ENCODE measurements around the gene EPX. TPM values are rescaled to one million over a fixed set of nuclear protein-coding genes. Genes with fewer than 3 reads are reported as not detected.

The EPX gene
- total RNA-seq, 1 donor from 2014 or later: not detected

DNA sequence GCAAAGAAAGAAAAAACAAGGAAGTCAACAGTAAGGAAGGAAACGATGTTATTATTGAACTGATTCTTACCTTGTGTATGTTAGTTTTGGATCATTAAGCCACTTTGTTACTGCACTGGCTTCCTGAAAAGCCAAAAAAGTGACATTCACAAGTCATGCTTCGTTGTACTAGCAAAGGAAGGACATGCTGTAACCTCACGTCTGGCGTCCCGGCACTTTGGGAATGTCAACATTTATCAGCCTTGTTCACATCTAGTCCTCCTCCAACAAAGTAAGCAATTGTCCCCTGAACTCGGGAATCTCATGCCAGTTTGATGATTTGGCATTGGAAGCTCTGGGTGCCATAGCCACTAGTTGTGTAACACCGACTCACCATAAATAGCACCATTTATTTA, 27.3 kb downstream of the EPX start:
- H3K4me3 Mint-ChIP-seq (ENCODE audit: unreplicated experiment): peak overlapping the region; percentile 90
- peaks cover 4% of the 10 kb centered on the region for H3K4me1 Mint-ChIP-seq (ENCODE audit: low read depth, unreplicated experiment)
- peaks cover 1% of the 10 kb centered on the region for H3K9me3 Mint-ChIP-seq (ENCODE audit: unreplicated experiment)
- peak overlapping the region; percentile 99 for H3K27ac Mint-ChIP-seq (ENCODE audit: unreplicated experiment)
- DNase-seq: no peak
- peaks cover 2% of the 10 kb centered on the region for H3K27me3 Mint-ChIP-seq (ENCODE audit: unreplicated experiment)
- TF ChIP-seq, protein P1, sequence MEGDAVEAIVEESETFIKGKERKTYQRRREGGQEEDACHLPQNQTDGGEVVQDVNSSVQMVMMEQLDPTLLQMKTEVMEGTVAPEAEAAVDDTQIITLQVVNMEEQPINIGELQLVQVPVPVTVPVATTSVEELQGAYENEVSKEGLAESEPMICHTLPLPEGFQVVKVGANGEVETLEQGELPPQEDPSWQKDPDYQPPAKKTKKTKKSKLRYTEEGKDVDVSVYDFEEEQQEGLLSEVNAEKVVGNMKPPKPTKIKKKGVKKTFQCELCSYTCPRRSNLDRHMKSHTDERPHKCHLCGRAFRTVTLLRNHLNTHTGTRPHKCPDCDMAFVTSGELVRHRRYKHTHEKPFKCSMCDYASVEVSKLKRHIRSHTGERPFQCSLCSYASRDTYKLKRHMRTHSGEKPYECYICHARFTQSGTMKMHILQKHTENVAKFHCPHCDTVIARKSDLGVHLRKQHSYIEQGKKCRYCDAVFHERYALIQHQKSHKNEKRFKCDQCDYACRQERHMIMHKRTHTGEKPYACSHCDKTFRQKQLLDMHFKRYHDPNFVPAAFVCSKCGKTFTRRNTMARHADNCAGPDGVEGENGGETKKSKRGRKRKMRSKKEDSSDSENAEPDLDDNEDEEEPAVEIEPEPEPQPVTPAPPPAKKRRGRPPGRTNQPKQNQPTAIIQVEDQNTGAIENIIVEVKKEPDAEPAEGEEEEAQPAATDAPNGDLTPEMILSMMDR (IDR thresholded peaks at IDR 0.05; ENCODE audit: partially characterized antibody, unreplicated experiment): no peak
- no peaks in the 10 kb centered on the region for H3K36me3 Mint-ChIP-seq (ENCODE audit: unreplicated experiment)

DNA sequence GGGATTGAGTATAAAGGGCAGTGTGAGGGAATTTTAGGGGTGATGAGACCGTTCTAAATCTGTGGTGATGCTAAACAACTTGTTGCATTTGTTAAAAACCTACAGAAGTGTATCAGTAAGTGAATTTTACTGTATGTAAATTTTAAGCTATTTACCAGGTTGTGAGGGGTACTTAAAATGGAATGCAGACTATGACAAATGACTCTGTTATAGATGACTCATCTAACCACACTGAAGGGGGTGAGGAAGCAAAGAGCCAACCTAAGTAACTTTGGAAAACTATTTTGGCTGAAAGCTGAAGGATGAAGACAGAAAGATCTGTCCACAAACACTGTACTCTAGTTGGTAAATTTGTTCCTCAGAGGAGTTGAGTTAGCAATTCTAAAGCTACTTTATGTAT, 31.8 kb downstream of the EPX start:
- Mint-ChIP-seq H3K36me3 (ENCODE audit: unreplicated experiment) (no peaks in the 10 kb centered on the region), H3K4me3 (ENCODE audit: unreplicated experiment) (no peak overlapping the region), H3K27ac (ENCODE audit: unreplicated experiment) (no peak overlapping the region), H3K9me3 (ENCODE audit: unreplicated experiment) (peaks cover 3% of the 10 kb centered on the region), H3K27me3 (ENCODE audit: unreplicated experiment) (no peaks in the 10 kb centered on the region), H3K4me1 (ENCODE audit: low read depth, unreplicated experiment) (peaks cover 3% of the 10 kb centered on the region)
- TF ChIP-seq, protein P1 (IDR thresholded peaks at IDR 0.05; ENCODE audit: partially characterized antibody, unreplicated experiment): no peak
- no peak for DNase-seq

DNA sequence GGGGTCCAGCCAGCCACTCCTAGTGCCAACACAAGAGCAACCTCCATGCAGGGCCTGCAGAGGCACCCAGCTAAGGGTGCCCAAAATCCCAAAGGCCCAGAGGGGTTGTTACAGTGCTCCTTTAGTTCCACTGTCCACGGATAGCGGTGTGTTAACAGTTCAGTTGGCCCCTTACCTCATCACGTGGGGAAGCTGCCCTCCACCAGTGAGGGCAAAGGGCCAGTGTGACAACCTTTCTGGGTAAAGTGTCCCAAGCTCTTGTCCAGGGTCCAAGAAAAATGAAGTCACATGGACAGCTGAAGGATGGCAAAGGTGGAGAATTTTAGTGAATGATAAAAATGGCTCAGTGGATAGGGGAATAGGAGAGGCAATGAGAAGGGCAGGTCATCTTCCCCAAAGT, 35.2 kb downstream of the EPX start:
- Mint-ChIP-seq H3K27me3 (ENCODE audit: unreplicated experiment) (no peaks in the 10 kb centered on the region), H3K36me3 (ENCODE audit: unreplicated experiment) (peaks cover 4% of the 10 kb centered on the region), H3K4me3 (ENCODE audit: unreplicated experiment) (no peak overlapping the region), H3K4me1 (ENCODE audit: low read depth, unreplicated experiment) (peaks cover 13% of the 10 kb centered on the region), H3K27ac (ENCODE audit: unreplicated experiment) (no peak overlapping the region), H3K9me3 (ENCODE audit: unreplicated experiment) (peaks cover 3% of the 10 kb centered on the region)
- TF ChIP-seq, protein P1 (IDR thresholded peaks at IDR 0.05; ENCODE audit: partially characterized antibody, unreplicated experiment): no peak
- DNase-seq: no peak

DNA sequence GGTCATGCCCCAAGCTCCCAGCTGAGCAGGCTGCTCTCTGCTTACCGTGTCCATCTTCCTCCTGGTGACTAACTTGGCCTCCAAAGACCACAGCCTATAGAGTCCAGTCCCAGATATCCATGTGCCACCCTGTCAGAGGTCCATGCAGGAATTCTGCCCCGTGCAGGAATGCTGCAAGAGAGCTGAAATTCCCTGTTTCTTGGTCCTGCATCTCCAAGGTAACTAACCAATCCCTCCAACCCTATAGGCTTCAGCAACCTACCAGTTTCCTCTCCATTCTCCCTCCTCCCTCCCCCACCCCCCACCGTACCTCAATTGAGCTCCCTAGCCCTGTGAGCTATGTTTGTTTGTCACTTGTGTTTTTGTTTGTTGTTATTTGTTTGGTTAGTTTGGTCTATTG, 36.2 kb downstream of the EPX start:
- Mint-ChIP-seq H3K36me3 (ENCODE audit: unreplicated experiment) (peaks cover 4% of the 10 kb centered on the region), H3K4me1 (ENCODE audit: low read depth, unreplicated experiment) (peaks cover 14% of the 10 kb centered on the region)
- no peak for DNase-seq

DNA sequence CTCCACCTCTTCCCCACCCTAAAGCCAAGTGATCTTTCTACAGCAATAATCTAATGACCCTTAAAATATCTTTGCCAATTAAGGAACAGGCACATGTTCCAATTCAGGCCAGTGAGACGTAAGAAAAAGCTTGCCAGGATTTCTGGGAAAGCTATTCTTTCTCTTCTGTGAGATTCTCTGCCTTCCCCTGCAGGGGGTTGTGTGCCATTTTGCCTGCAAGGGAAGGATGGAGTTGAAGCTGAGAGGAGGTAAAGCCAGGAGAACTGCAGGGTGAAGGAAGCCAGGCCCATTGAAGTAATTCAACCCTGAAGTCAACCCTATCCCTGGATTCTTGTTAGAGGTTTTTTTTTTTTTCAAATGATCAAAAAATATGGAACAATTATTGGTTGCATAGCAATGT, 36.9 kb downstream of the EPX start:
- DNase-seq: no peak
- Mint-ChIP-seq H3K27me3 (ENCODE audit: unreplicated experiment) (no peaks in the 10 kb centered on the region), H3K9me3 (ENCODE audit: unreplicated experiment) (peaks cover 3% of the 10 kb centered on the region), H3K27ac (ENCODE audit: unreplicated experiment) (no peak overlapping the region), H3K36me3 (ENCODE audit: unreplicated experiment) (peaks cover 4% of the 10 kb centered on the region), H3K4me1 (ENCODE audit: low read depth, unreplicated experiment) (peaks cover 14% of the 10 kb centered on the region), H3K4me3 (ENCODE audit: unreplicated experiment) (no peak overlapping the region)
- TF ChIP-seq, protein P1 (IDR thresholded peaks at IDR 0.05; ENCODE audit: partially characterized antibody, unreplicated experiment): no peak

More for the DNA sequence above, 36.2 kb downstream of the EPX start:
- TF ChIP-seq, protein P1 (IDR thresholded peaks at IDR 0.05; ENCODE audit: partially characterized antibody, unreplicated experiment): no peak
- H3K27ac Mint-ChIP-seq (ENCODE audit: unreplicated experiment): no peak overlapping the region
- H3K27me3 Mint-ChIP-seq (ENCODE audit: unreplicated experiment): no peaks in the 10 kb centered on the region
- no peak overlapping the region for H3K4me3 Mint-ChIP-seq (ENCODE audit: unreplicated experiment)
- H3K9me3 Mint-ChIP-seq (ENCODE audit: unreplicated experiment): peaks cover 3% of the 10 kb centered on the region
